AG09309 (cell line): ENCODE data around the gene CCDC136.

Source experiments
- DNase-seq: peaks from one replicate; pipeline ENCODE4 v3.0.0-alpha.2; 2010; ENCODE audit warnings: low read depth
- H3K4me3 ChIP-seq: 2 replicates; pipeline ENCODE4 v1.5.1; 2011; ENCODE audit warnings: mild to moderate bottlenecking, low read depth, low read length, moderate library complexity; ENCODE audit not compliant: control insufficient read depth
- CTCF ChIP-seq: IDR thresholded peaks from 2 replicates; pipeline ENCODE4 v1.5.1; 2011; ENCODE audit warnings: mild to moderate bottlenecking, low read depth, low read length, inconsistent platforms; ENCODE audit not compliant: insufficient read depth, control insufficient read depth; ENCODE audit errors: missing control alignments

Gene CCDC136

DNA sequence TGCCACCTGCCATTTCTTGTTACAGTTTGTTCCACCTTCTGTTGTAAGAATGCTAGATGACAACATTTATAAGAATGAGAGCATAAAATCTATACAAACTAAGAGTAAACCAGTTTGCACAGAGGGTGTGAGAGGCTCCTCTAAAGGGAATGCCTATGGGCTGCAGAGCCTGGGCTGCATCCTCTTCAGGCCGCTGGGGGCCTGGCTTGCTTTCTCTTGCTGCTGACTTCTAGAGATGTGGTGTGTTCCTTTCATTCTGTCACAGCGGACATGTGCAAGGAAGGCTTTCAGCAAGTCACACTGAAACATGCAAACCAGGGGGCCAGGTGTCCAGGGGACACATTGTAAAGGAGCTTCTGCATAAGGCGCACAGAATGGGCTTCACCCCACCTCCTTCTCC, 63.8 kb downstream of the CCDC136 start:
- H3K4me3 ChIP-seq = no peak overlapping the region
- no peak for TF ChIP-seq CTCF
- DNase-seq = no peak

DNA sequence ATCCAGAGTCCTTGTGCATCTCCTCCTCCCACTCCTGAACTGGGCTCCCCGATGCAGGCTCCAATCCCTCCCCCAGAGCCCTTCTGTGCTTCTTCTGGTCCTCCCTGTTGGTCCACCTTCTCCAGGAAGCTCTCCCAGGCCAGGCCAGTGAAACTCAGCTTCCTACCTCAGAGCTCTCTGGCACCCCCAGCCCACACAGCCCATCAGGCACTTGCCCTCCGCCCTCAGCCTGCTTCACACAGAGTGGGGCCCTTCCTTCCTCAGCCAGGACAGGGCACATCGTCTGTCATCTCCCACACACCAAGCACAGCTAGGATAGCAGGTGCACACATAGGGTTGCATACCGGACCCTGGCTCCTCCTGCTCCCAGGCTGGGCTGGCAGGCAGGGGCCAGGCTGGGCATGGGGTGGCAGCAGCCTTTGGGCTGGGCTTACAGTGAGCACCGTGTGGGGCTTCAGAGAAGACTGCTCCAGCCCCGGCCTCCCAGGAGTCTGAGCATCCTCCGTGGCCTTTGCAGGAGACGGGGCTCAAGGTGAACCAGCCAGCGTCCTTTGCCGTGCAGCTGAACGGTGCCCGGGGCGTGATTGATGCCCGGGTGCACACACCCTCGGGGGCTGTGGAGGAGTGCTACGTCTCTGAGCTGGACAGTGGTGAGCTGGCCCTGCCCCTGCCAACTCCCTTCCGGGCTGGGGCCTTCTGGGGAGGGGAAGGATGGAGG, 64.4 kb downstream of the CCDC136 start:
- DNase-seq = no peak
- no peak overlapping the region for H3K4me3 ChIP-seq
- no peak for TF ChIP-seq CTCF

DNA sequence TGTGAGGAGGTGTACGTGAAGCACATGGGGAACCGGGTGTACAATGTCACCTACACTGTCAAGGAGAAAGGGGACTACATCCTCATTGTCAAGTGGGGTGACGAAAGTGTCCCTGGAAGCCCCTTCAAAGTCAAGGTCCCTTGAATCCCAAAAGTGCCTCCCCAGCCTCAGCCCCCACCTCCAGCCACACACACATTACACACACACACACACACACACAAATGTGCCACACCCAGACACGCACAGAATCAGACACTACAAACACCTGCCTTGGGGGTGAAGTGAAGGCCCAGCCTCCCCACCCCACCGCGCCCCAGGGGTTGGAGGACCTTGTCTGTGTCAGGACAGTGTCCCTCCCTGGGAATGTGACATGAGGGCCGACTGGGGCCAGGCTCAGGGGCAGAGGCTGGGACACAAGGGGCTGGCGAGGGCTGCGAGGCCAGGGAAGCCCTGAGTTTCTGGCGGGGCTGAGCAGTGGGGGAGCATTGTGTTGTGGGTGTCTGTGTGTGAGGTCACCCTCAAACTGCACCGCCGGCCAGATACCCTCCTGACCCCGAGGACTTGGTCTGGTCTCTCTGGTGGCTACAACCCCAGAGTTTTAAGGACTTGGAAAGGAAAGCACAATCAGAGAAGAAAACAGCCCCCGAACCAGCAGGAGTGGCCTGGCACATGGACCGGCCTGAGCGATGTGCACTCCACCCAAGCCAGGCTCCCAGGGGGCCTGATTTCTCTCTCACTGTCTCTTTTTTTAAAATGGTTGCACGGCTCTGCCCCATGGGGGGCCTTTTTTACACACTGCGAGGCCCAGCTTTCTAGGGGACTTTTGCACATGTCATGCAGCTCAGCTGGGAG, 66.8 kb downstream of the CCDC136 start:
- H3K4me3 ChIP-seq = no peak overlapping the region
- no peak for TF ChIP-seq CTCF
- DNase-seq = no peak

DNA sequence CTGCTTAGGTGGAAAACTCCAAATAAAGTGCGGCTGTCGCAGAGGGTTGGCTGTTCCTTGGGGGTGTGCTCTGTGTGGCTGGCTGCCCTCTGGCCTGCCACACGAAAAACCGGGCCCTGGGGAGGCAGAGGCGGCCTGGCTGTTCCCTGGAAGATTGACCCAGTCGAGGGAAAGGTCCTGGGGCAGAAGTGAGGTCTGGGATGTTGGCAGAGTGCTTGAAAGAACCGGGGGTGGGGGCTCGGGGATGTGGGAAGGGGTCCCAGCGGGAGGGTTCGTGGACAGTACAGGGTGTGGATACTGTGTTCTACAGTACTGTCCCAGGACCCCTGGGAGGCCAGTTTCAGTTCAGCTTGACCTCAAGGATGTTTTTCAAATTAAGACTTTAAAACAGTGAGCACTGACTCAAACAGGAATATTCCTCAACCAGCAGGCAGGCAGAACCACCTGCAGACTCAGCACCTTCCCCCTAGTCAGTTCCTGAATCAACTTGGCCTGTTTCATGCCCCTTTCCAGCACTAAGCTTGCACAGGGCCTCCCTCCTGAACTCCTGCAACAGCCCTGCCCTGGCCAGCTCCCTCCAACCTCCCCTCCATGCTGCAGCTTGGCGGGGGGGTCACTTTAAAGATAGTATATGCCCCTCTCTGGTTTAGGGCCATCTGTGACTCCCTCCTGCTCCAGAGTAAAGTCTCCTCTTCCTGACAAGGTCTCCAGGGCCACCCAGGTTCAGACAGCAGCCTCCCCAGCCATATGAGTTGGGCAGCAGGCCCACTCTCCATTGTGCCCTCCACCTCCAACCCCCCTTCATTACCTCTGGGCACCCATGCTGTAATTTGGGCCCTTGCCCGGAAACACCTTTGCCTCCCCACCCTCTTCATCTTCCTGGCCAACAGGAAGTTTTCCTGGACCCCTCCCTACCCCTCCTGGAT, 67.7 kb downstream of the CCDC136 start:
- no peak overlapping the region for H3K4me3 ChIP-seq
- no peak for DNase-seq
- no peak for TF ChIP-seq CTCF

- H3K4me3 ChIP-seq = no peak overlapping the region
- DNase-seq = no peak
- peak; percentile 24 for TF ChIP-seq CTCF
These were observed 68.6 kb downstream of the CCDC136 start for GRCh38 chr7:128860158-128861073.
